HG03175 (cell line): ENCODE measurements around the gene GPATCH2L.

Experiments used
- ATAC-seq: cut with Tn5 transposase; IDR thresholded peaks from one replicate; pipeline ENCODE4 v1.9.1; 2021; ENCODE audit warnings: mild to moderate bottlenecking, moderate library complexity; ENCODE audit not compliant: unreplicated experiment

The GPATCH2L gene

DNA sequence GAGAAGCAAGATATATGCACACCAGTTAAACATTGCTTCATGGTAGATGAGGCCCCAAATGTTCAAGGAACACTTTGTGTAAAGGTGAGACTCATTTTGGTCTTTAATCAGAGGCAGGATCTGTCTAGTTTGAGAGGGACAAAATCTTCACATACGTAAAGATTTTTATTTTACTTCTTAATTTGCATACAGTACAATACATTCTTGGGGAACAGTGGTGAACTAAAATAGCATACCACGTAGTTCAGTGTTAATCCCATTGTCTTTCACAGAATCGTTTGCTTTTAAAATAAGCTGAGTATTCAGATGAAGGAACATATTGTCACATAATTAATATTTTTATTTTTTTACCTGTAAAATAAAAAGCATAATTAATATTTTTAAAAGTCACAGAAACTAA is 43.3 kb downstream of the GPATCH2L start:
- ATAC-seq = no peak

- no peak for ATAC-seq
Observed at GRCh38 chr14:76196980-76197695, 45.4 kb downstream of the GPATCH2L start.

DNA sequence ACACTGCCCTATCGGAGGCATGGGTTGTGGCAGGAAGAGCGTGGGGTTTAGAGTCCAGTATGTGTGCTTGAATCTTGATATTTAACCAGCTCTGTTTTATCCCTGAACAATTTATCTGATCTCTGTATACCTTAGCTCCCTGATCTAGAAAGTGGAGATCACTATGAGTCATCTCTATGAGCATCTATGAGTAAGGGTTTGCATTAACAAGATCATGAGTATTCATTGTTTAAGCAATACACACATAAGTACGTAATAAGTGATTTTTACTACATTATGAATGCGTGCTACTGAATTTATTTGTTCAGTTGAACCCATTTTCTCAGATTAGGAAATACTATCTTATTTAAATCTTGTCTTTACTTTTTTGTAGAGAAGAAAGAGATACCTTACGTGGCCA is 49.4 kb downstream of the GPATCH2L start:
- no peak for ATAC-seq

DNA sequence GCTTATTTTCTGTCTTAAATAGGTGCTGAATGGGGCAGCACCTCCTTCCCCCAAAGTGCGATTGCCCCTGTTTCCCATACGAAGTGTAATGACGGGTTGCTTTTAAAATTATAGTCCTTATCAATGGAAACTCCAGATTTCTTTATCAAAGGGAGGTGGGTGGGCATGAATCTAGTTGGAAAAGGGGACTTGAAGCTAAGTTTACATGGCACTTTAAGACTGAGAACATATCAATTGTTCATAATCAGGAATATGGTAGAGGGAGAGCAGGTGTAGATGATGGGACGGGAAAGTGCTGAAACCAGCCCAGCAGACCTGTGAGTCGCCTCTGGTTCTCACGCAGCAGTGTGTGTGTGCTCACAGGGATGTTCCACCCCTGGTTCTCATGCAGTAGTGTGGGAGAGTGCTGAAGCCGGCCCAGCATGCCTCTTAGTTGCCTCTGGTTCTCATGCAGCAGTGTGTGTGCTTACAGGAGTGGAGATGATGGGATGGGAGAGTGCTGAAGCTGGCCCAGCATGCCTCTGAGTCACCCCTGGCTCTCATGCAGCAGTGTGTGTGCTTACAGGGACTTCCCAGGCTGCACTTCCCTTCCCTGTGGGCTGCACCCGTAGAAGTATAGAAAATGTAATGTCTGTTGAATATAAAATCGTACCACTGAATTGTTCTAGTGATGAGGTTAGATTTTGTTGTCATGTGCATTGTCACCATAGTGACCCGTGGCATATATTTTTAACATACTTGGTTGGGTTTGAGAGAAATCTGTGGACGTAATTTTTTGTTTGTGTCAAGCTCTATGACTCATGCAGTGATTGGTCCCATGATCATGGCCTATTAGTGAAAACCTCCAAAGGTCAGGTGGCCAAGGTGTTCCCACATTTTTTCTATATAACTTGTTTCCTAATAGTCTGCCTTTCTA is 51.6 kb downstream of the GPATCH2L start:
- peak; percentile 34 for ATAC-seq

DNA sequence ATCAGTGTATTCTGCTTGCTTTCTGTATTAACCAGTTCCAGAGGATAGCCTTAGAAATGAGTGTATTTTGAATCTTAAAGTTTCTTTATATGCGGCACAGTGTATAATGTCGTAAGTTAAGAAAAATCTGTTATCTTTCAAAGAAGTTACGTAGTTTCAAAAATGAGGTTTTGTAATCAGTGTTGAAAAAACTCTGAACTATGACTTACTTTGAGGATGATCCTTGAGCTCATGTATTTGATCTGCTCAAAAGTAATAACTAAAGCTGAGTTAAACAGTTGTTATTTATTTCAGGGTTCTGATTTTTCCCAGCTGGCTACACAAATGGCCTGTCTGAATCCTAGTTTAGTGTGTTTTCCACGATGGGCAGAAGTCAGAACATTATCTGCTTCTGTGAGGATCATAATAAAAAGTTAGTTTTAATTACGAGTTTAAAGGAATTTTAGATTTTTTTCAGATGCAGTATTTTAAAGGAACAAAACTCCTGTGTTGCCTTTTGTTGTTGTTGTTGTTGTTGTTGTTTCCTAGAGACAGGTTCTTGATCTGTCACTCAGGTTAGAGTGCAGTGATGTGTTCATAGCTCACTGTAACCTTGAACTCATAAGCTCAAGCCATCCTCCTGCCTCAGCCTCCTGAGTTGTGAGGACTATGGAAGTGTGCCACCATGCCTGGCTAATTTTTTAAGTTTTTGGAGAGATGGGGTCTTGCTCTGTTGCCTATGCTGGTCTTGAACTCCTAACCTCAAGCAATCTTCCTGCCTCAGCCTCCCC is 52.9 kb downstream of the GPATCH2L start:
- no peak for ATAC-seq

DNA sequence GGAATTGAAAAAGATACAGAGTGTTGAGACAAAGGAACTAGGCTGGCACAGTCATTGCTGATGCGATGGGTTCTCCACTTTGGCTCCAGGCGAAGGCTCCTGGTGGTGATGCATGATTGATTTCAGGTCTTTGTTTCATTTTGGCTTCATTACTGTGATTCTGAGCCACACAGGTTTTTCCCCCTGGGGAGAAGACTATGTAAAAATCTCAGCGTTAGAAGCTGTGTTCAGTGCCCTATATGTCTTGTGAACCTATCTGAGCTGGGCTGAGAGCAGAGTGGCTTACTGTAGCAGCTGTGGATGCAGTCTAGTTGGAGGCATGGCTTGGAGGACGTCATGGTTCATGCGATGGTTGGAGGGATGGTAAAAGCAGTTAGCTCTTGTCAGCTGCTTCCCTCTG is 54.0 kb downstream of the GPATCH2L start:
- no peak for ATAC-seq

DNA sequence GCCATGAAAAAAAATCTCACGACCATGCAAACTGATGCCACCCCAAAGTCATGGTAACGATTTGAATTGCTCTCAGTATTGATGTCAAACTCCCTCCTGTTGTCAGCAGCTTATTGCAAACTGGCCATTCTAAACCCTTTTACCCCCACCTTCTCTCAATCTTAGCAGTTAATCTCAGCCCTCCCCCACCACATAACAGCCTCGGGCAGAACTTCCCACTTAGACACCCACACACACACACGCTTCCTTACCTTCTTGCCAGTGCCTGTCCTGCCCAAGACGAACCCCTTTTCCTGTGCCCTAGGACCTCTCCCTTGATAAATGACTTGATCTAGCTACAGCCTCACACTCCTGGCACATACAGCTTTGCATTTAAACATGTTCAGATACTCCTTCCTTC is 56.6 kb downstream of the GPATCH2L start:
- no peak for ATAC-seq

DNA sequence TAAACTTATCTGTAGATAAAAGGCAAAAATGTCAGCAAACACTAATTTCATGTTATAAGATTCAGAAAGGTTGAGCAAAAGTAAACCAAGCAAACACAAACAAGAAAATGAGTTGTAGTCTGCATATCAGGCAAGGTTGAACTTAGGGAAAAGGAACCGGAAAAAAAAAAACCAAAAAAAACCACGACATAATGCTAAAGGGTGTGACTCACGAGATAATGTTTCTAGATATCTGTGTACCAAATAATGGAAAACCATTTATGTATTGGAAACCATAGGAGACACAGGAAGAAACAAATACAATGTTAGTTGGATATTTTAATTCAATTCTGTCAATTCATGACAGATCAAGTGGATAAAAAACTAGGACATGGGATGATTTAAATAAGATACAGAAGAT is 60.5 kb downstream of the GPATCH2L start:
- no peak for ATAC-seq

- ATAC-seq = no peak
Observed at GRCh38 chr14:76217179-76217578, 65.5 kb downstream of the GPATCH2L start.

DNA sequence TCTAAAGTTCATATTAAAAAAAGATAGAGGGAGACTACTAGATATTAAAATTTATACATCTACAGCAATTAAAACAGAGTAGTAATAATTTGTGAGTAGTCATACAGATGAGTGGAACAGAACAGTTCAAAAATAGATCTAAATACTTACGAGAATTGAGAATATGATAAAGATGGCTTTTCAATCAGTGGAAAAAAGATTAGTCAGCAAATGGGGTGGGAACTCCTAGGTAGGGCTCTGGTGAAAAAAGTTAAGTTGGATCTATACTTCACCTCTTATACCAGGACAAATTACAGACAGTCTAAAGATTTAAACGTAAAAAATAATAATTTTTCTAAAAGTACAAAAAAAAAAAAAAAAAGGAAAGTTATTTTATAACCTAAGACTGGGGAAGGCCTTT is 66.9 kb downstream of the GPATCH2L start:
- no peak for ATAC-seq

DNA sequence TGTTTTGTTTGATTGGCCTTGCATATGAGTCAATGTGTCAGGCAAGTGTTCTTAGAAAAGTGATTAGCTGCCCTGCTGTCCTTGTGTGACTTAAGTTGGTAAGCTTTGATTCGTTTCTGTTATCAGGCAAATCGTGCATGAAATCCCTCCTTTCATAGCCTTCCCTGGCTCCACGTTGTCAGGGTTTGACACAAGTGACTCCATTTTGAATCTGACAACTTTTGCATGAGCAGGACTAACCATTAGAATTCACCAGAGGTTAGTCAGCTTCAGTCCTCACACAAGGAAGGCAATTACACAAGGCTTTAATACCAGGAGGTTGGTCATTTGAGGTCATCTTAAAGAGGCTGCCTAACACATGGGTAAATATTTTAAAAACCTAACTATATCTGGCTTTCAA is 68.2 kb downstream of the GPATCH2L start:
- ATAC-seq = no peak

DNA sequence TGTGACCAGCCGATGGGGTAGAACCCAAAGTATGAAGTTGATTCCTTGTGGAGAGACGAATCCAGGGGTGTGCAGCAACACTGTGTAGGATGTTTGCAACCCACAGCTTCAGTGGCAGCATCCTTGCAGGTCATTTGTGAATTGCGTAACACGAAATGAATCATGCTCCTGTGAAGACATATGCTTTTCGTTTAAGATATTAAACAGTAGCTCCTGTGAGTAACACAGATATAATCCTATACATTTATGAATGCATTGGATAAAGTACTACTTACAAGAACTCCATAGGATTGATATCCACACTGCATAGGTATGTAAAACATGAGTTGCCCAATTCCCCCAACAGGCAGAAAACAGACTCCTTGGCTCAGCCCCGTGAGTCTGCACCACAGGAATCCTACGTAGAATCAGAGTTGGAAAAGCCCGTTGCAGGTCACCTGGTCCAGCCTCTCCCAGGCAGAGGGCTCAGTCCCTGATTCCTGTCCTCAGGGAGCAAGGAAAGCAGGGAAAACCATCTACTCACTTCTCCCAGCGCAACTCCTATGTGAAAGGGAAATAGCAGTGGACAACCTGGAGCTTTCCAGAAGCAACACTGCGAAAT is 75.8 kb downstream of the GPATCH2L start:
- ATAC-seq = no peak

GRCh38 chr14:76228138-76228537 is 76.4 kb downstream of the GPATCH2L start:
- ATAC-seq = no peak

DNA sequence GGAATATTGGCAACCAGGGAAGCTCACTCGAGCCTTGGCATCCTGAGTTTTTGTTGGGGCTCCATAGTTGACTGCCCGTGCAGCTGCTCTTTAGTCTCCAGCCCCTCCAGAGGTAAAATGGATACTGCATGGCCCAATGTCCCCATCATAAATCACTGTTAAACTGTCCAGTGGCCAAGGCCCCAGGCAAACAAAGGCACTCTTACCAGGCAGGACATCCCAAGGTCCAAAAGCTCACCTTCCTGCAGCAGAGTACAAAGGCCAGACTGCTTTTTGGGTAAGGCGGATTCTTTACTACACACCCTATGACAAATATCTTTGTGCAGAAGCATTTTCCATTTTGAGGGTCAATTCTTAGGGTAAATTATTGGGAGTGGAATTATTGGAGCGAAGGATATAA is 81.1 kb downstream of the GPATCH2L start:
- ATAC-seq = no peak

- no peak for ATAC-seq
Observed at GRCh38 chr14:76235628-76236027, 83.9 kb downstream of the GPATCH2L start.

DNA sequence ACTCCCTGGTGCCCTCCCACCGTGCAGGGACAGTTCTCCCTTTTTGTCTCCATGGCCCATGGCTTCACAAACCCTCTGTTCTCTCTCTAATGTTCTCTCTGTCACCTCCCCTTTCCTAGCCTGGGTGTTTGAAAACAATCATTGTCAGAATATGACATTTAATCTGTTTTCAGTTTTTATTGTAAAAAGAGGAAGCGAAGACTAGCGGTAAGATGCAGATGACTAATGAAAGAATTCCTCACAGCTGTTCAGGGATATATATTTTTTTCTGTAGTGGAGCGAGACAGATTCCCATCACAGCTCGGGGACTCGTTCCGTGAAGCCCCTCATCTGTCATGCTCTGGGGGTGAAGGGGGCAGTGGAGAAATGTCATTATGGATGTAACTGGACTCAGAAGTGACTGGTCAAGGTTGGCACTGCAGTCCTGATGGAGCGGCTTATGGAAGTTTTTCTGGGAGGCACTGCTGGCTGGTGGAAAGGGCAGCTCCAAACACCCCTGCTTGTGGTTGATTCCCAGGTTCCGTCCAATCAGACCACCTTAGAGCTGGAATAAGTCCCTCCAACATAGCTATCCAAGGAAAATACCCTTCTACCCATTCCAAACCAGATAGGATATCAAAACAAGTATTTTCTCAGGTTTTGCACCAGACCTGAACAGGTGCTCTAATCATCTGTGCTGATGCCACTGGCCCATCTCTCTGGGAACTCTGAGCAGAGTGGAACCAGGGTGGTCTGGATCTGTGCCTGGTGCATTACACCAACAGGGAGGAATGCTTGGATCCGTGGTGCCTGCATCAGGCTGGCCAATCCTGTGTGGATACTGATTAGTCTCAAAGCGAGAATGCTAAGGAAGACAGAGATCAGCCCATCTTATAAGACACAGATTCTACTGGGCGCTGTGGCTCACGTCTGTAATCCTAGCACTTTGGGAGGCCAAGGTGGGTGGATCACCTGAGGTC is 84.7 kb downstream of the GPATCH2L start:
- peak; percentile 69 for ATAC-seq

GRCh38 chr14:76237349-76237990 is 85.7 kb downstream of the GPATCH2L start:
- no peak for ATAC-seq

DNA sequence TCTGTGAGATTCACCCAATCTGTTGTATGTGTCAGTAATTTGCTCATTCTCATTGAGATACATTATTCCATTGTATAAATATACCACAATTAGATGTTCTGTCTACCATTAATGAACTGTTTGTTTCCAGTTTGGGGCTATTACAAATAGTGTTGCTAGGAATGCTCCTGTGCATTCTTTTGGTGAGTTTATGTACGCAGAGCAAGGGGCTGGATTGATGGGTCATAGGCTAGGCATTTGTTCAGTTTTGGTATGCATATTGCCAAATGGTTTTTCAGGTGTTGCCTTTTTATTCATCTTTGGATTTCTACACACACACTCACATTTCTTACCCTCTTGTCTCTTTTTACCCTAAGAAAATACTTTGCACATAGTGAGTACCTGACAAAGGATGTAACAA is 93.4 kb downstream of the GPATCH2L start:
- ATAC-seq = no peak

- ATAC-seq = no peak
Observed at GRCh38 chr14:76250302-76250701, 98.6 kb downstream of the GPATCH2L start.
